MM.1S (cell line): Measurements from ENCODE around the gene DECR2.
A peak's percentile ranks its signal among the peaks of the same experiment; 100 is the strongest.
"Not testable (repeated sequence)": the region's sequence is repeated elsewhere in the genome, so short reads cannot be mapped to it uniquely, and the experiment has no call there.

Experiments
- DNase-seq: peaks from one replicate; pipeline ENCODE4 v3.0.0-alpha.2; 2015
- H2AFZ ChIP-seq: fragments of 300-600 bp; sonication (generic); 2 replicates; pipeline ENCODE4 v1.6.0; 2016; ENCODE audit warnings: antibody characterized with exemption, low read length
- H3F3A ChIP-seq: fragments of 300-600 bp; sonication (generic); 2 replicates; pipeline ENCODE4 v1.6.1; 2016; ENCODE audit warnings: mild to moderate bottlenecking, antibody characterized with exemption, low read length, moderate library complexity, mixed read lengths; ENCODE audit not compliant: insufficient read depth
- H3K27ac ChIP-seq: fragments of 300-600 bp; sonication (generic); 2 replicates; pipeline ENCODE4 v1.5.1; 2016; ENCODE audit warnings: mild to moderate bottlenecking, low read length
- H3K27me3 ChIP-seq: fragments of 300-600 bp; sonication (generic); replicated peaks from 2 replicates; pipeline ENCODE4 v1.6.0; 2016; ENCODE audit warnings: low read length; ENCODE audit not compliant: insufficient read depth
- H3K36me3 ChIP-seq: fragments of 300-600 bp; sonication (generic); replicated peaks from 2 replicates; pipeline ENCODE4 v1.6.1; 2016; ENCODE audit warnings: mild to moderate bottlenecking, low read length, mixed read lengths; ENCODE audit not compliant: insufficient read depth
- H3K4me1 ChIP-seq: fragments of 300-600 bp; sonication (generic); 2 replicates; pipeline ENCODE4 v1.6.1; 2016; ENCODE audit warnings: low read length, mixed read lengths
- H3K4me2 ChIP-seq: fragments of 300-600 bp; sonication (generic); 2 replicates; pipeline ENCODE4 v1.6.0; 2016; ENCODE audit warnings: low read depth, low read length
- H3K4me3 ChIP-seq: fragments of 300-600 bp; sonication (generic); 2 replicates; pipeline ENCODE4 v1.5.1; 2016; ENCODE audit warnings: low read length, mixed read lengths
- H3K79me2 ChIP-seq: fragments of 300-600 bp; sonication (generic); 2 replicates; pipeline ENCODE4 v1.6.1; 2016; ENCODE audit warnings: mixed run types, low read length, mixed read lengths
- H3K9ac ChIP-seq: fragments of 300-600 bp; sonication (generic); 2 replicates; pipeline ENCODE4 v1.6.1; 2016; ENCODE audit warnings: low read length, mixed read lengths
- H3K9me2 ChIP-seq: fragments of 300-600 bp; sonication (generic); replicated peaks from 2 replicates; pipeline ENCODE4 v1.6.1; 2016; ENCODE audit warnings: mild to moderate bottlenecking, low read length, mixed read lengths; ENCODE audit not compliant: insufficient read depth
- H3K9me3 ChIP-seq: fragments of 300-600 bp; sonication (generic); replicated peaks from 2 replicates; pipeline ENCODE4 v1.6.1; 2016; ENCODE audit warnings: mild to moderate bottlenecking, low read length, mixed read lengths; ENCODE audit not compliant: insufficient read depth
- H4K20me1 ChIP-seq: fragments of 300-600 bp; sonication (generic); 2 replicates; pipeline ENCODE4 v1.6.1; 2016; ENCODE audit warnings: mild to moderate bottlenecking, low read length, moderate library complexity, mixed read lengths; ENCODE audit not compliant: insufficient read depth
- EZH2 ChIP-seq: fragments of 300-600 bp; sonication (generic); optimal IDR thresholded peaks from 2 replicates; pipeline ENCODE3; 2017; ENCODE audit warnings: low read depth, mild to moderate bottlenecking, antibody characterized with exemption, low read length, mixed read lengths
- EZH2phosphoT487 ChIP-seq: fragments of 300-600 bp; sonication (generic); IDR thresholded peaks from 2 replicates; pipeline ENCODE4 v1.6.1; 2018; ENCODE audit warnings: antibody characterized with exemption, low read length
- TF ChIP-seq, protein P1 (sequence below): fragments of 300-600 bp; sonication (generic); IDR thresholded peaks from 2 replicates; pipeline ENCODE4 v1.5.1; 2016; ENCODE audit warnings: antibody characterized with exemption, low read length, mixed read lengths

Gene DECR2

DNA sequence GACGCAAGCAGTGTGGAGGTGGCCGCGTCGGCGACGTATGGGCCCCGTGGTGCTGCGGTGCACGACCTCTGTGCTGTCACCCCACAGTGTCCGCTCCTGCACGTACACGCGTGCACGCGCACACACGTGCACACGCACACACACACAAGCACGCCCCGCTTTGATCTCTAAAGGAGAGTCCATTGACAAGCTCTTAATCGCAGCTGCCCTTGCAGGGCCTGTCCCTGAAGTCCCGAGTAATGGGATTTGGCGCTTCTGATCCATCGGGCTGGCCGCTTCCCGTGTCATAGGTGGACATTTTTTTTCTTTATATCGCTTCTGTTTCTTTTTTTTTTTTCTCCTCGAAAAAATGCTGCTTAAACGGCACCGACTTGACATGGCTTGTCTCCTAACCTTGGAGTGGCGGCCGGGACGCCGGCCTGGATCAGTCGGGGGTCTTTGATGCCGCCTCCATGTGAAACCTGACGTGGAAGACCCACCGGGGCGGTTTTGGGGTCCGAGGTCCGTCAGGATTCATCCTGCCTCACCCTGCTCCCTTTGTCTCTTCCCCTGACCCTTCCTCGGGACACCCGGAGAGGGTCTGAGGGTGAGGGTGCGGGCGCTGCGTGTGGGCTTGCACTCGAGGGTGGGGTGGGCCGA lies 40.9 kb upstream of the DECR2 start:
- no peak for DNase-seq
- no peak overlapping the region for H3K9ac ChIP-seq
- TF ChIP-seq, protein P1, sequence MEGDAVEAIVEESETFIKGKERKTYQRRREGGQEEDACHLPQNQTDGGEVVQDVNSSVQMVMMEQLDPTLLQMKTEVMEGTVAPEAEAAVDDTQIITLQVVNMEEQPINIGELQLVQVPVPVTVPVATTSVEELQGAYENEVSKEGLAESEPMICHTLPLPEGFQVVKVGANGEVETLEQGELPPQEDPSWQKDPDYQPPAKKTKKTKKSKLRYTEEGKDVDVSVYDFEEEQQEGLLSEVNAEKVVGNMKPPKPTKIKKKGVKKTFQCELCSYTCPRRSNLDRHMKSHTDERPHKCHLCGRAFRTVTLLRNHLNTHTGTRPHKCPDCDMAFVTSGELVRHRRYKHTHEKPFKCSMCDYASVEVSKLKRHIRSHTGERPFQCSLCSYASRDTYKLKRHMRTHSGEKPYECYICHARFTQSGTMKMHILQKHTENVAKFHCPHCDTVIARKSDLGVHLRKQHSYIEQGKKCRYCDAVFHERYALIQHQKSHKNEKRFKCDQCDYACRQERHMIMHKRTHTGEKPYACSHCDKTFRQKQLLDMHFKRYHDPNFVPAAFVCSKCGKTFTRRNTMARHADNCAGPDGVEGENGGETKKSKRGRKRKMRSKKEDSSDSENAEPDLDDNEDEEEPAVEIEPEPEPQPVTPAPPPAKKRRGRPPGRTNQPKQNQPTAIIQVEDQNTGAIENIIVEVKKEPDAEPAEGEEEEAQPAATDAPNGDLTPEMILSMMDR, result no peak
- TF ChIP-seq EZH2phosphoT487 (no peak), EZH2 (no peak)
- no peaks in the 10 kb centered on the region for H3K36me3 ChIP-seq
- no peak overlapping the region for H3K4me3 ChIP-seq
- H3K27ac ChIP-seq, result no peak overlapping the region
- H3K9me3 ChIP-seq, result no peaks in the 10 kb centered on the region
- H3K4me1 ChIP-seq, result no peaks in the 10 kb centered on the region
- H2AFZ ChIP-seq, result no peak overlapping the region
- H3K27me3 ChIP-seq, result peaks cover 15% of the 10 kb centered on the region
- no peaks in the 10 kb centered on the region for H4K20me1 ChIP-seq
- no peaks in the 10 kb centered on the region for H3K9me2 ChIP-seq
- H3K4me2 ChIP-seq, result no peak overlapping the region
- H3F3A ChIP-seq, result no peaks in the 10 kb centered on the region
- no peaks in the 10 kb centered on the region for H3K79me2 ChIP-seq

DNA sequence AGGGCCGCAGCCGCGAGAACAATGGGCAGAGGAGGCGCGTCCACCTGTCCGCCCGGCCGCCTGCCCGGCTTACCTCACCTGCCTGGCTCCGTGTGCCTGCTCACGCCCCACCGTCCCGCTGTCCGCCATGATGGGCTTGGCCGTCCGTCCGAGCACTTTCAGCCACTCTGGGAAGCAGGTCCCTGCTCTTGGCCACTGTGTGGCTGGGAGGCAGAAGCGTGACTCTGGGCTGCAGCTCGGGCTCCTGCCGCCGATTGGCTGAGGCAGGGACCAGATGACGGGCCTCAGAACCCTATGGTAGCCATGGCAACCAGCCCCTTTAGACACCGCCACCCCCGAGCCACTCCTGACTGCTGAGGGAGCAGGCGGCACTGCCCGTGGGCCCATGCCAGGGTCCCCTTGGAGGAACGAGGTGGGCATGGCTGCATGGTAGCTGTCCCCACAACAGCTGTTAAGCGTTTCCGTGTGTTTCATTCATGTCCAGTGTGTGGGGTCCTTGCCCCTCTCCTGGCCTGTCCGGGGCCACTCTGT lies 40.3 kb upstream of the DECR2 start:
- H3K79me2 ChIP-seq, result no peaks in the 10 kb centered on the region
- H3K4me3 ChIP-seq, result no peak overlapping the region
- peaks cover 15% of the 10 kb centered on the region for H3K27me3 ChIP-seq
- H3F3A ChIP-seq, result no peaks in the 10 kb centered on the region
- no peak overlapping the region for H3K9ac ChIP-seq
- TF ChIP-seq, protein P1, result no peak
- H3K4me1 ChIP-seq, result no peaks in the 10 kb centered on the region
- no peaks in the 10 kb centered on the region for H3K9me2 ChIP-seq
- no peaks in the 10 kb centered on the region for H3K9me3 ChIP-seq
- no peak overlapping the region for H3K27ac ChIP-seq
- H4K20me1 ChIP-seq, result no peaks in the 10 kb centered on the region
- H3K4me2 ChIP-seq, result peak overlapping the region; percentile 80; the same call in 1 of the 2 replicates
- H2AFZ ChIP-seq, result no peak overlapping the region
- no peak for DNase-seq
- H3K36me3 ChIP-seq, result no peaks in the 10 kb centered on the region

DNA sequence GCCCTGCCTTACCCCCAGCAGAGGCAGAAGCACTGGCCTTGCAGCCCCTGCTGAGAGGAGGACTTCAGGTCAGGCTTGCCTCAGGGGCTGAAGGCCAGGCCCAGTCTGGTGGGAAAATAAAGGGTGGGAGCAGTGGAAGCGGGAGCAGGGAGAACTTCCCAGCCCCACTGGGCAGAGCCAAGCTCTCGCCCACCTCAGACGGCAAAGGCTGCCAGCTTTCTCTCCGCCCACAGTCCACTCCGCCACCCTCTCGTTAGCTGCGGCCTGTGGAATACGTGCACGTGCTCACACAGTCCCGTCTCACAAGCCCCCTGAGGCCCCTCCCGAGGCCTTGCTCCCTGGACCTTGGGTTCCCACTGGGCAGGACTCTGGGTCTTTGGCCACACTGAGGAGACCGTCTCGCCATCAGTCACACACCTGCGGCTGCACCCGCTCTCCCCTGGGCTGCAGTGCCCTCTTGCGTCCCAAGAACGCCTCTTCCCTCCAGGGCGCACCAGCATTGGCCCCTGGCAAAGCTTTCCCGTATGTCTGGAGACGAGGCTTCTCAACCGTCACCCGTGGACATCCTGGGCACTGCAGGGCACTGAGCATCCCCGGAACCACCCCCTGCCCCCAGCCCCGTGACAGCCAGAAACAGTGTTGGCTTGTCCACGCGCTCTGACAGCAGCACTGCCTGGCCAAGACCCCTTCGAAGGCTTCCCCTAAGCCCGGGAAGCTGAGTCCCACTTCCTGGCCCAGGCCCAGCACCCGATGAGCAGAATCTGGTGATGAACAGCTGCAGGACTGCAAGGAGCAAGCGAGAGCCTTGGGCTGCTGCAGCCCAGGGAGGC lies 39.6 kb upstream of the DECR2 start:
- no peak overlapping the region for H3K27ac ChIP-seq
- no peaks in the 10 kb centered on the region for H3F3A ChIP-seq
- TF ChIP-seq, protein P1, result peak; percentile 84
- TF ChIP-seq EZH2phosphoT487 (no peak), EZH2 (no peak)
- peak overlapping the region; percentile 80 for H3K4me2 ChIP-seq
- H4K20me1 ChIP-seq, result no peaks in the 10 kb centered on the region
- DNase-seq, result peak; percentile 78
- H3K79me2 ChIP-seq, result no peaks in the 10 kb centered on the region
- no peaks in the 10 kb centered on the region for H3K36me3 ChIP-seq
- peaks cover 15% of the 10 kb centered on the region for H3K27me3 ChIP-seq
- no peak overlapping the region for H3K4me3 ChIP-seq
- peak overlapping the region; percentile 54 for H2AFZ ChIP-seq
- no peak overlapping the region for H3K9ac ChIP-seq
- H3K9me3 ChIP-seq, result no peaks in the 10 kb centered on the region
- H3K4me1 ChIP-seq, result no peaks in the 10 kb centered on the region
- H3K9me2 ChIP-seq, result no peaks in the 10 kb centered on the region

DNA sequence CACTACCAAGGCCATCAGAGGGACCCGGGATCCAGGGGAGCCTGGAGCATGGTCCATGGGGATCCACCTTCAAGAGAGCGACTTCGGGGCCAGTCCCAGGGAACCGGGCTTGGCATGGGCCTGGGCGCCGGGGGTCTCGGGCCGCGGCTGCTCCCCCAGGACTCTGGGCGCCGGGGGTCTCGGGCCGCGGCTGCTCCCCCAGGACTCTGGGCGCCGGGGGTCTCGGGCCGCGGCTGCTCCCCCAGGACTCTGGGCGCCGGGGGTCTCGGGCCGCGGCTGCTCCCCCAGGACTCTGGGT lies 39.0 kb upstream of the DECR2 start:
- not testable (repeated sequence) for H3K9me2 ChIP-seq, H3K4me2 ChIP-seq, H3K9me3 ChIP-seq, H4K20me1 ChIP-seq, H3K4me3 ChIP-seq, H3K9ac ChIP-seq, H3K27ac ChIP-seq, H3K36me3 ChIP-seq, DNase-seq, H3F3A ChIP-seq, H2AFZ ChIP-seq, H3K79me2 ChIP-seq, H3K4me1 ChIP-seq
- peaks cover 15% of the 10 kb centered on the region for H3K27me3 ChIP-seq
